GM12864 (cell line): Measurements from ENCODE around the gene MTF2.

Experiments used
- DNase-seq: peaks from one replicate; pipeline ENCODE4 v3.0.0-alpha.2; 2011; ENCODE audit warnings: low read depth
- H3K4me3 ChIP-seq: 2 replicates; pipeline ENCODE4 v1.5.1; 2011; ENCODE audit warnings: mild to moderate bottlenecking, low read depth, low read length, control low read depth
- TF ChIP-seq, protein P1 (sequence below): IDR thresholded peaks from 2 replicates; pipeline ENCODE4 v1.5.1; 2011; ENCODE audit warnings: low read depth, mild to moderate bottlenecking, moderate library complexity, low read length, control low read depth, inconsistent platforms; ENCODE audit errors: missing control alignments

MTF2 gene

DNA sequence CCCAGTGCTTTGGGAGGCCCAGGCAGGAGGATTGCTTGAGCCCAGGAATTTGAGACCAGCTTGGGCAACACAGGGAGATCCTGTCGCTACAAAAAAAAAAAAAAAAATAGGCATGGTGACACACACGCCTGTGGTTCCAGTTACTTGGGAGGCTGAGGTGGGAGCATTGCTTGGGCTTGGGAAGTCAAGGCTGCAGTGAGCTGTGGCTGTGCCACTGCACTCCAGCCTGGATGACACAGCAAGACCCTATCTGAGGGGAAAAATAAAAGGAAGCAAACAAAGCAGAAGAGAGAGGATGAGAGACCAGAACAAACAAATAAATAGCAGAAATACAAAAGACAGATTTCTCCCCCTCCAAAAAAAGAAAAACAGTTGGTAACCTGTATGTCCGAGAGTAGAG, 34.0 kb downstream of the MTF2 start:
- no peak overlapping the region for H3K4me3 ChIP-seq
- DNase-seq: no peak
- TF ChIP-seq, protein P1, sequence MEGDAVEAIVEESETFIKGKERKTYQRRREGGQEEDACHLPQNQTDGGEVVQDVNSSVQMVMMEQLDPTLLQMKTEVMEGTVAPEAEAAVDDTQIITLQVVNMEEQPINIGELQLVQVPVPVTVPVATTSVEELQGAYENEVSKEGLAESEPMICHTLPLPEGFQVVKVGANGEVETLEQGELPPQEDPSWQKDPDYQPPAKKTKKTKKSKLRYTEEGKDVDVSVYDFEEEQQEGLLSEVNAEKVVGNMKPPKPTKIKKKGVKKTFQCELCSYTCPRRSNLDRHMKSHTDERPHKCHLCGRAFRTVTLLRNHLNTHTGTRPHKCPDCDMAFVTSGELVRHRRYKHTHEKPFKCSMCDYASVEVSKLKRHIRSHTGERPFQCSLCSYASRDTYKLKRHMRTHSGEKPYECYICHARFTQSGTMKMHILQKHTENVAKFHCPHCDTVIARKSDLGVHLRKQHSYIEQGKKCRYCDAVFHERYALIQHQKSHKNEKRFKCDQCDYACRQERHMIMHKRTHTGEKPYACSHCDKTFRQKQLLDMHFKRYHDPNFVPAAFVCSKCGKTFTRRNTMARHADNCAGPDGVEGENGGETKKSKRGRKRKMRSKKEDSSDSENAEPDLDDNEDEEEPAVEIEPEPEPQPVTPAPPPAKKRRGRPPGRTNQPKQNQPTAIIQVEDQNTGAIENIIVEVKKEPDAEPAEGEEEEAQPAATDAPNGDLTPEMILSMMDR: no peak

DNA sequence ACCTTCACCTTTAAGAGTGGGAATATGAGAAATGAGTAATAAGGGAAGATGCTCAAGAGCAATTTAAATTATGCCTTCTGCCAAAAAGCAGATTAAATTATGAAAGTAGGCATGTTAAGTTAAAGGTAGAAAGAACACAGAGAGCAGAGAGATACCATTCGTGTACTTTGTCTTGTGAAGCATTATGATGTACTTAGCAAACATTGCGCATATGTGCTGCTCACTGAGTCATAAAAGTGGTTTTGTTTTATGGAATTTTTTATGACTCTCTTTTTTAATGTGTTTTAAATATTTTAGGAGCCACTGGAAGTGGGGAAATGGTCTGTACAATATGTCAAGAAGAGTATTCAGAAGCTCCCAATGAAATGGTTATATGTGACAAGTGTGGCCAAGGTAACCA, 35.3 kb downstream of the MTF2 start:
- TF ChIP-seq, protein P1: no peak
- DNase-seq: no peak
- no peak overlapping the region for H3K4me3 ChIP-seq

DNA sequence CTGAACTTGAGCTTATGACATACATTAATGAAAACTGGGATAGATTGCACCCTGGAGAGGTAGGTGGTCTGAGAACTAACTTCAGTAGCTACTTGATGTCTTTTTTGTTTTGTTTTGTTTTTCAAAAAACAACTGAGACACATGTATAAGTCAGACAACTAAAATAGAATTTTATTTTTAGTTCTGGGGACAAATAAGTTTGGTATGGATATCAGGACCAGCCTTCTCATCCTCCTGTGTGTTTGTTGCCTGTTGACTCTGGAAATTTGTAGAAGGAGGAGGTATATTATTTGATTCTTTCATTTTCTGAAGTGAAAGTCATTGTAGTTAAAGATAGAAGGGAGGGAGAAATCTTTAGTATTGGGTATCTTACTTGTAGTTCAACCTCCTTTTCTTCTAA, 41.5 kb downstream of the MTF2 start:
- DNase-seq: no peak
- TF ChIP-seq, protein P1: no peak
- H3K4me3 ChIP-seq: no peak overlapping the region

DNA sequence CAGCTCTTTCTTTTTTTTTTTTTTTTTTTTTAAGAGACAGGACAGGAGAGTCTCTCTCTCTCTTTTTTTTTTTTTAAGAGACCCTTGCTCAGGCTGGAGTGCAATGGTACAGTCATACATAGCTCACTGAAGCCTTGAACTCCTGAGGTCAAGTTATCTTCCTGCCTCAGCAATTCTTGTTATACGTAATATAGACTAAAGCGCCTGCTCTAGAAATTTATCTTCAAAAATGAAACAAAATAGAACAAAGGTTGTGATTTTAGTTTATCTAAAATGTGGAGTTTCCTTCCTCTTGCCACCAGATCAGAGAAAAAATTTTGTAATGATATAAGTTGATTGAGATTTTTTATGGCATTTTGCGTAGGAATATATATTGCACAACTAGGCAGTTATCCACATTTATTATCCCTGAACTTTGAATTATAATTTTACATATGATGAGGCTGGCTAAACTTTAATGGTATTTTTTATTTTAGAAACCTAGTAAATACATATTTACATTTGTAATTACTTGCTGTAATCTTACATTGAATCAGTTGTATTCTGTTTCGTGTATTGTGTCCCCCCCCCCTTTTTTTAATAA, 44.2 kb downstream of the MTF2 start:
- DNase-seq: no peak
- TF ChIP-seq, protein P1: no peak
- H3K4me3 ChIP-seq: no peak overlapping the region

DNA sequence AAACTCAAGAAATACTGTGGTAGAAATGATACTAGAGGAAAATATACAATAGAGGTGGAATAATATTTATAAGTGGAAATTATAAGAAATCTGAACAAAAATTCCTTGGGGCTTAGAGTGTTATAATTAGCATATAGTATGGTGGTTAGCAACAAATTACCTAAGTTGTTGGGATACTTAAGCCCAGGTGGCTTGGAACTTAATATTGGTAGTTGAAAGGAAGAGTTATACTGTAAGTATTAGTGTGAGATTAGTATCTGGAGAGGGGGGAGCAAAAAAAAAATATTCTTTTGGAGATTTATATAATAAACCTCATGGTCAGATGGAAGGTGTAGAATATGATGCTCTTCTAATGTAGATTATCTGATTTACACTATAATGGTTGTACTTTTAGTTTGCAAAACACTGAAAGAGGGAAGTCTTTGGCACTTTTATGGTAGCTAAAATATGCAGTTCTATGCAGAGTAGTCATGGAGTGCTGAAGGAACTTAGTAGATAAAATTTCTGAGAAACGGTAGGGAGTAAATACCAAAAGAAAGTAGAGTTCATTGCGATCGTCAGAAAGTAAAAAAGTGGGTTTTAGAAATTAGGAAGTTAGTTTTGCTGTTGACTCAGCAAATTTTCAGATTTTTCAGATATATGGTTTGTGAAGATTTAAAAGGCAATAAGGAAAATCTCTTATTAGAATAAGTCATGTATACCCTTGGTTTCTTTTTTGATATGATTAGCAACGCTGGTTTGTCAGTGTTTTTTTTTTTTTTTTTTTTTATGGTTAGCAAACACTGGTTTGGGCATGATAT, 45.7 kb downstream of the MTF2 start:
- H3K4me3 ChIP-seq: no peak overlapping the region
- DNase-seq: no peak
- TF ChIP-seq, protein P1: no peak

DNA sequence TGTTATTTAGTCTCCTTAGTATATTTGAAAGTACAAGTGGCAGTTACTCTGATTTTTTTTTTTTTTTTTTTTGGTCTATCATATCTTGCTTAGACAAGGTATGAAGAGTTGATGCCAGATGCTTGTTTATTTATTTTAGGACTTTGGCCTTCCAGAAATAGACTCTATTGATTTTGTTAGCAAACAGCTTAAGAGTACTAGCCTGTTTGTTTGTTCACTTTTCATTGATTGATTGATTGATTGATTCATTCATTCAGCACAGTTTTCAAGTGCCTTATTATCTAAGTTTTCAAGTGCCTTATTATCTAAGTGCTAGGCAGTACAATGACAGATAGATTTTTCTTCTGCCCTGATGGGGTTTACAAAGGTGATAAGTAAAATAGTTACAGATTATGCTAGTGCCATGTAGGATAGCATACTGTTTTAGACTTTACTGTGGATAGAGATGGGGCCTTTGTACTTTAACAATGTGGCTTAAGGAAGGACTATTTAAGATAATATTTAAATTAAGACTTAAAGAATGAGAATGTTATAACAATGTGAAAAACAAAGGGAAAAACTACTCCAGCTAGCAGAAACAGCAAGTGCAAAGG, 50.5 kb downstream of the MTF2 start:
- H3K4me3 ChIP-seq: no peak overlapping the region
- TF ChIP-seq, protein P1: no peak
- DNase-seq: no peak
